Chondrocyte (in vitro differentiated cells): ENCODE measurements around the gene RANBP17. TPM values are rescaled to one million over a fixed set of nuclear protein-coding genes. Genes with fewer than 3 reads are reported as not detected.

Experiments used
- DNase-seq: peaks from one replicate; pipeline ENCODE4 v3.0.0; 2021; ENCODE audit warnings: mixed read lengths, low spot score
- H3K27ac Mint-ChIP-seq: one replicate; pipeline ENCODE4 v1.8.0; 2021; ENCODE audit warnings: mild to moderate bottlenecking, moderate library complexity, mixed read lengths; ENCODE audit not compliant: unreplicated experiment
- H3K27me3 Mint-ChIP-seq: 2 replicates; pipeline ENCODE4 v1.8.0; 2021; ENCODE audit warnings: low read depth, mixed read lengths
- H3K36me3 Mint-ChIP-seq: 2 replicates; pipeline ENCODE4 v1.8.0; 2021; ENCODE audit warnings: low read depth, mixed read lengths
- H3K4me1 Mint-ChIP-seq: 2 replicates; pipeline ENCODE4 v1.8.0; 2021; ENCODE audit warnings: low read depth, mild to moderate bottlenecking, mixed read lengths
- H3K4me3 Mint-ChIP-seq: one replicate; pipeline ENCODE4 v1.8.0; 2021; ENCODE audit warnings: mild to moderate bottlenecking, moderate library complexity, mixed read lengths; ENCODE audit not compliant: unreplicated experiment
- H3K9me3 Mint-ChIP-seq: 2 replicates; pipeline ENCODE4 v1.8.0; 2021; ENCODE audit warnings: low read depth, mixed read lengths
- total RNA-seq: library from RNA; stranded (reverse); gene quantifications from 3 replicates; pipeline ENCODE4 v1.2.1, GENCODE V29; 2021
- TF ChIP-seq, protein P1 (sequence below): fragments of 200-600 bp; sonication (generic); IDR thresholded peaks from 2 replicates; pipeline ENCODE4 v1.5.0; 2021; ENCODE audit warnings: antibody characterized with exemption, mild to moderate bottlenecking, moderate library complexity

The RANBP17 gene
- total RNA-seq, 1 donor from 2014 or later = 24.5 TPM

DNA sequence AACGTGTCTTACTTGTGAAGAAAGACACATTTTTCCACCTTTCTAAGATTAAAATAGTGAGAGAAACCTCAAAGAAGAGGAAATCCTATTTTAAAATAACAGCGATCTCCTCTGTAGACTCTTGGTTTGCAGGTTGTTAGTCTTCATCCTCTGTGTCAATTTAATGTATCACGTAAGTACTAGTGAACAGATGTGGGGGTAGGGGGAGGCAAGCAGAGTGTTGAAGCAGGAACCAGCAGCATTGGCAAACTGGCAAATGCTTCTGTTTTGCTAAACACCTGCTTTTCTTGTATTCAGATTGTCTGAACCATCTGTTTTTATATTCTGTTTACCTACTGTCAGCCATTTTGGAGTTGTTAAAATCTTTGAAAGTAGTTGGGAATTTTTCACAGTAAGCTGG is 288.0 kb downstream of the RANBP17 start:
- Mint-ChIP-seq H3K4me1 (no peaks in the 10 kb centered on the region), H3K9me3 (no peaks in the 10 kb centered on the region), H3K27ac (no peak overlapping the region), H3K27me3 (no peaks in the 10 kb centered on the region), H3K4me3 (no peak overlapping the region), H3K36me3 (no peaks in the 10 kb centered on the region)
- no peak for DNase-seq
- TF ChIP-seq, protein P1, sequence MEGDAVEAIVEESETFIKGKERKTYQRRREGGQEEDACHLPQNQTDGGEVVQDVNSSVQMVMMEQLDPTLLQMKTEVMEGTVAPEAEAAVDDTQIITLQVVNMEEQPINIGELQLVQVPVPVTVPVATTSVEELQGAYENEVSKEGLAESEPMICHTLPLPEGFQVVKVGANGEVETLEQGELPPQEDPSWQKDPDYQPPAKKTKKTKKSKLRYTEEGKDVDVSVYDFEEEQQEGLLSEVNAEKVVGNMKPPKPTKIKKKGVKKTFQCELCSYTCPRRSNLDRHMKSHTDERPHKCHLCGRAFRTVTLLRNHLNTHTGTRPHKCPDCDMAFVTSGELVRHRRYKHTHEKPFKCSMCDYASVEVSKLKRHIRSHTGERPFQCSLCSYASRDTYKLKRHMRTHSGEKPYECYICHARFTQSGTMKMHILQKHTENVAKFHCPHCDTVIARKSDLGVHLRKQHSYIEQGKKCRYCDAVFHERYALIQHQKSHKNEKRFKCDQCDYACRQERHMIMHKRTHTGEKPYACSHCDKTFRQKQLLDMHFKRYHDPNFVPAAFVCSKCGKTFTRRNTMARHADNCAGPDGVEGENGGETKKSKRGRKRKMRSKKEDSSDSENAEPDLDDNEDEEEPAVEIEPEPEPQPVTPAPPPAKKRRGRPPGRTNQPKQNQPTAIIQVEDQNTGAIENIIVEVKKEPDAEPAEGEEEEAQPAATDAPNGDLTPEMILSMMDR = no peak

DNA sequence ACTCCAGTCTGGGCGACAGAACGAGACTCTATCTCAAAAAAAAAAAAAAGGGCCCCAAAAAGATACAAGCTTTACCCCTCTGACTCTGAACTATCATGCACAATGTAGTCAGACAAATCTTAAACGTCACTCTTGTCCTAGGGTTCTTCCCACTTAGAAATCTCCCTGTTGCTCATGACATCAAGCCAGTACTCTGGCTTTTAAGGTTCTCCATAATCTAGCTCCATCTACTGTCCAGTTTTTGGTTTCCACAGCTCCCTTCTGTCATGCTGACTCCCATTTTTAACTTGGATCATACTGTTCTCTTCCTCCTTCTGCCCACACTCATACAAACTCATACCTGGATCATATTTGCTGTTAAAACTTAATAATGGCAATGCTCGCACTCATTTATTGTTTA is 290.6 kb downstream of the RANBP17 start:
- no peak for DNase-seq
- TF ChIP-seq, protein P1 = peak; percentile 71
- H3K27me3 Mint-ChIP-seq = no peaks in the 10 kb centered on the region
- no peak overlapping the region for H3K4me3 Mint-ChIP-seq
- H3K27ac Mint-ChIP-seq = no peak overlapping the region
- H3K4me1 Mint-ChIP-seq = peaks cover 10% of the 10 kb centered on the region
- H3K36me3 Mint-ChIP-seq = no peaks in the 10 kb centered on the region
- H3K9me3 Mint-ChIP-seq = no peaks in the 10 kb centered on the region

DNA sequence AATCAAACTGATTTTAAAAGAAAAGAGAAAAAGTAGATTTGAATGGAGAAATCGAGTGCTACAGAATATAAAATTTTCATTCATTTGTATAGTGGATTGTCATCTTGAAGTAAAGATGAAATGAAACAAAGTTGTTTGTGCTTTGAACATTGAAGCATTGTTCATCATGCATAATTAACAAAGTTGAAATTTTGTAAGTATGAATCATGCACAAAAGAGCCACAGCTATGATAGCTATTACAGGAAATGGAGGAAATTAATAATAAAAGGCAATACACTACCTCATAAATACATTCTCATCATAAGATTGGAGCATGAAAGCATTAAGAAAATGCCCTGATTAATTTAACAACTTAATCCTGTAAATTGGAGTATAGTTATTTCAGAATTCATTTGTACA is 293.8 kb downstream of the RANBP17 start:
- Mint-ChIP-seq H3K4me3 (no peak overlapping the region), H3K36me3 (peaks cover 1% of the 10 kb centered on the region), H3K9me3 (no peaks in the 10 kb centered on the region), H3K27ac (no peak overlapping the region), H3K4me1 (peaks cover 11% of the 10 kb centered on the region), H3K27me3 (no peaks in the 10 kb centered on the region)
- no peak for DNase-seq
- TF ChIP-seq, protein P1 = no peak

DNA sequence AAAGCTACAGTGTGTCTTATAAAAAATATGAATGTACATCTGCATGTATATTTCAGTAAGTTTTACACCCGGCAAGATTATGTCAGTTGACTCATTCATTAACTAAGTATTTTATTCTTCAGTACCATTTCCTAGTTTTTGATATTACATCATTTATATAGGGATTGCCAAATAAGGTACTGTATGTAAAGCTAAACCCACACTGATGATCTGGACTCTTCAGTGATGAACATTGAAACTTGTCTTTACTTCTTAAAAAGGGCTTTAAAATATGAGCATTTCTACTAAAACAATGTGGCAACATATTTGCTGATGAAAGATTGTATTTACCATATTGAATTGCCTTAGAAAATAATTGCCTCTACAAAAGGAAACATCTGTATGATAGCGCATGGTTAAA is 295.5 kb downstream of the RANBP17 start:
- H3K27ac Mint-ChIP-seq = no peak overlapping the region
- no peak overlapping the region for H3K4me3 Mint-ChIP-seq
- no peaks in the 10 kb centered on the region for H3K27me3 Mint-ChIP-seq
- peaks cover 1% of the 10 kb centered on the region for H3K36me3 Mint-ChIP-seq
- DNase-seq = no peak
- TF ChIP-seq, protein P1 = no peak
- no peaks in the 10 kb centered on the region for H3K9me3 Mint-ChIP-seq
- peaks cover 11% of the 10 kb centered on the region for H3K4me1 Mint-ChIP-seq

DNA sequence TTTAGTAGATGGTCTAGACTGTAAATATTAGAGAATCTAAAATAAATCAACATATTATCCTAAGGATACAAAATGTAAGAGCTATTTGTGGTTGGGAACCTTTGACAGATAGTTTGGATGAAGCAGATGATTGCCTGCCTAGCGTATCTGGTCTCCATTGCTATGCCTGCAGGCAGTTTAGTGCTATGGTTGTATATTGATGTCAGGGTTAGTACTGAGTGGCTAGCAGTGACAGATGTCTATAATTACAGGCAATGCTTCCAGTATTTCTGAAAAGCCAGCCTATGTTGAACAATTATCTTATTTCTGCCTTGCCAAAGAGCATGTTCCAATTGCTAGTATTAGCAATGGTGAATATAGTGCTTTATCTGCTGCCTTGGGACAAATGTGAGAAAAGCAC is 296.0 kb downstream of the RANBP17 start:
- Mint-ChIP-seq H3K9me3 (no peaks in the 10 kb centered on the region), H3K36me3 (peaks cover 1% of the 10 kb centered on the region), H3K27ac (no peak overlapping the region), H3K4me3 (no peak overlapping the region), H3K4me1 (peaks cover 11% of the 10 kb centered on the region), H3K27me3 (no peaks in the 10 kb centered on the region)
- TF ChIP-seq, protein P1 = no peak
- no peak for DNase-seq
